SIG-M5 treated with dmso at 0.1 percent for 504 hours (cell line): ENCODE results near the gene XKR3.
"Not testable (repeated sequence)": the region's sequence is repeated elsewhere in the genome, so short reads cannot be mapped to it uniquely, and the experiment has no call there.

Source experiments
- DNase-seq: peaks from one replicate; lab custom pipeline; 2025; ENCODE audit not compliant: unreplicated experiment; lab: John Stamatoyannopoulos, UW

XKR3 gene

GRCh38 chr22:16748160-16748929, 76.9 kb downstream of the XKR3 start:
- DNase-seq = not testable (repeated sequence)

GRCh38 chr22:16747266-16748159, 77.7 kb downstream of the XKR3 start:
- DNase-seq = not testable (repeated sequence)

- DNase-seq = not testable (repeated sequence)
Measured at GRCh38 chr22:16734271-16734670, 90.9 kb downstream of the XKR3 start.
